Measurements from ENCODE around the gene GABRB1. TPM values are rescaled to one million over a fixed set of nuclear protein-coding genes. Genes with fewer than 3 reads are reported as not detected.
A peak's percentile ranks its signal among the peaks of the same experiment; 100 is the strongest.

The GABRB1 gene
- total and polyA plus RNA-seq, 8 donors, result 0.17 to 0.48 (median 0.32) TPM; not detected in 4

GRCh38 chr4:47118192-47118929, 87.0 kb downstream of the GABRB1 start:
- H3K4me1 ChIP-seq, result no peaks in the 10 kb centered on the region
- TF ChIP-seq, protein P1, sequence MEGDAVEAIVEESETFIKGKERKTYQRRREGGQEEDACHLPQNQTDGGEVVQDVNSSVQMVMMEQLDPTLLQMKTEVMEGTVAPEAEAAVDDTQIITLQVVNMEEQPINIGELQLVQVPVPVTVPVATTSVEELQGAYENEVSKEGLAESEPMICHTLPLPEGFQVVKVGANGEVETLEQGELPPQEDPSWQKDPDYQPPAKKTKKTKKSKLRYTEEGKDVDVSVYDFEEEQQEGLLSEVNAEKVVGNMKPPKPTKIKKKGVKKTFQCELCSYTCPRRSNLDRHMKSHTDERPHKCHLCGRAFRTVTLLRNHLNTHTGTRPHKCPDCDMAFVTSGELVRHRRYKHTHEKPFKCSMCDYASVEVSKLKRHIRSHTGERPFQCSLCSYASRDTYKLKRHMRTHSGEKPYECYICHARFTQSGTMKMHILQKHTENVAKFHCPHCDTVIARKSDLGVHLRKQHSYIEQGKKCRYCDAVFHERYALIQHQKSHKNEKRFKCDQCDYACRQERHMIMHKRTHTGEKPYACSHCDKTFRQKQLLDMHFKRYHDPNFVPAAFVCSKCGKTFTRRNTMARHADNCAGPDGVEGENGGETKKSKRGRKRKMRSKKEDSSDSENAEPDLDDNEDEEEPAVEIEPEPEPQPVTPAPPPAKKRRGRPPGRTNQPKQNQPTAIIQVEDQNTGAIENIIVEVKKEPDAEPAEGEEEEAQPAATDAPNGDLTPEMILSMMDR (IDR thresholded peaks at IDR 0.05), result no peak
- no peaks in the 10 kb centered on the region for H3K9me3 ChIP-seq
- ATAC-seq, result no peak
- H3K4me3 ChIP-seq, result no peak overlapping the region
- DNase-seq, result no peak
- H3K27me3 ChIP-seq, result no peaks in the 10 kb centered on the region
- no peaks in the 10 kb centered on the region for H3K36me3 ChIP-seq
- intact Hi-C loops (cut with DNase I), result no loop called here
- no peak overlapping the region for H3K27ac ChIP-seq

GRCh38 chr4:47120783-47121182, 89.4 kb downstream of the GABRB1 start:
- no peaks in the 10 kb centered on the region for H3K27me3 ChIP-seq
- ATAC-seq (no peak), DNase-seq (no peak)
- no peak overlapping the region for H3K4me3 ChIP-seq
- TF ChIP-seq, protein P1 (IDR thresholded peaks at IDR 0.05), result no peak
- no peaks in the 10 kb centered on the region for H3K36me3 ChIP-seq
- no peak overlapping the region for H3K27ac ChIP-seq
- no peaks in the 10 kb centered on the region for H3K4me1 ChIP-seq
- H3K9me3 ChIP-seq, result no peaks in the 10 kb centered on the region
- intact Hi-C loops (cut with DNase I), result no loop called here

GRCh38 chr4:47122592-47123291, 91.4 kb downstream of the GABRB1 start:
- no peaks in the 10 kb centered on the region for H3K9me3 ChIP-seq
- DNase-seq (peak in 2 of 4 donors; percentile 69 to 78), ATAC-seq (peak; percentile 91)
- no peaks in the 10 kb centered on the region for H3K36me3 ChIP-seq
- no peaks in the 10 kb centered on the region for H3K27me3 ChIP-seq
- intact Hi-C loops (cut with DNase I), result no loop called here
- no peaks in the 10 kb centered on the region for H3K4me1 ChIP-seq
- TF ChIP-seq, protein P1 (IDR thresholded peaks at IDR 0.05), result peak; percentile 53 to 81
- no peak overlapping the region for H3K27ac ChIP-seq
- no peak overlapping the region for H3K4me3 ChIP-seq

DNA sequence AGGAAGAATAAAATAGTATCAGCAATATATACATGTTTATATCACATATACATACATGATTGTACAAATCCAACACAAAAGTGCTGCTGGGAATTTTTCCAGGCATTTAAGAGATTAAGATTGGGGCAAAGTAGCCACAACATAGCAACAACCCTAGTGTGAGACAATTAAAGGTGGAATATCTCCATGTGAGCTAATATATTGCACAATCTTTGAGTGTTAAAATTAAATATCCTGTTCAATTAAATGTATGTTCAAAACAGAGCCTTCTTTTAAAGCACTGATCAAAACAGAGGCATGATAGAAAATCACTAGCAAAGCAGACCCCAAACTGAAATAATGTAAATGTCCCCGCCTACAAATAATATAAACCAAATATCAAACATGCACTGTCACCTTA, 97.6 kb downstream of the GABRB1 start:
- TF ChIP-seq, protein P1 (IDR thresholded peaks at IDR 0.05), result no peak
- ATAC-seq, result no peak
- no peak overlapping the region for H3K27ac ChIP-seq
- peaks cover 0 to under 1% of the 10 kb centered on the region in 2 donors for H3K27me3 ChIP-seq
- no peak overlapping the region for H3K4me3 ChIP-seq
- DNase-seq, result no peak
- no peaks in the 10 kb centered on the region for H3K9me3 ChIP-seq
- no peaks in the 10 kb centered on the region for H3K36me3 ChIP-seq
- H3K4me1 ChIP-seq, result no peaks in the 10 kb centered on the region
- intact Hi-C loops (cut with DNase I), result no loop called here

DNA sequence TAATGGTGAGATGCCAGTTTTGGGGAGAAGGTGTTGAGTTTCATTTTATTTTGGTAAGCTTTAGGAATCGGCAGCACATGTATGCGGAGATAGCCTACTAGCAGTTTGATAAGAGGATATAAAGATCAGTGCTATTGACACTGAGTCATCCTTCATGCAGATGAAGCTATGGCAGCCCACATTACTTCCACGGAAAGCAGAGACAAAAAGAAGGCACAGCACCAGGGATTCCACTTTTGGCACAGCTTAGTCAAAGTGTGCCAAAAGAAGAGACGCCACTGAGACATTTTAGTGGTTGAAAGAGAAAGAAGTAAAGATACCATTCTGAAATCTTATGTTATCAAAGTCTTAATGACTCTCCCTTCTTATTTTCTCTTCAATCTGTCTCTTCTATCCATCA, 103.8 kb downstream of the GABRB1 start:
- intact Hi-C loops (cut with DNase I), result no loop called here
- Histone ChIP-seq H3K4me1 (no peaks in the 10 kb centered on the region), H3K36me3 (no peaks in the 10 kb centered on the region), H3K4me3 (no peak overlapping the region), H3K27me3 (peaks cover 0 to 4% of the 10 kb centered on the region in 2 donors), H3K9me3 (no peaks in the 10 kb centered on the region), H3K27ac (no peak overlapping the region)
- ATAC-seq (no peak), DNase-seq (no peak)
- TF ChIP-seq, protein P1 (IDR thresholded peaks at IDR 0.05), result no peak

Data from left lung (tissue), 10 donors.